Osteoblast (primary cell): ENCODE measurements around the gene TSSC4. TPM values are rescaled to one million over a fixed set of nuclear protein-coding genes. Genes with fewer than 3 reads are reported as not detected.

Experiments
- DNase-seq: peaks from one replicate; pipeline ENCODE4 v3.0.0; 2011; ENCODE audit warnings: low spot score, mixed read lengths; ENCODE audit not compliant: insufficient read length; ENCODE audit errors: missing footprints
- H2AFZ ChIP-seq: 2 replicates; pipeline ENCODE4 v1.6.0; 2011; ENCODE audit warnings: mild to moderate bottlenecking, low read length
- H3K27ac ChIP-seq: 2 replicates; pipeline ENCODE4 v1.5.1; 2011; ENCODE audit warnings: mild to moderate bottlenecking, low read depth, low read length, moderate library complexity
- H3K27me3 ChIP-seq: 2 replicates; pipeline ENCODE4 v1.6.0; 2012; ENCODE audit warnings: mild to moderate bottlenecking, control low read depth, inconsistent platforms, low read length, moderate library complexity; ENCODE audit not compliant: insufficient read depth
- H3K36me3 ChIP-seq: 2 replicates; pipeline ENCODE4 v1.5.1; 2011; ENCODE audit warnings: mild to moderate bottlenecking, low read length, control low read depth, moderate library complexity; ENCODE audit not compliant: insufficient read depth
- H3K4me1 ChIP-seq: 2 replicates; pipeline ENCODE4 v1.5.1; 2011; ENCODE audit warnings: mild to moderate bottlenecking, low read length, control low read depth, moderate library complexity; ENCODE audit not compliant: insufficient read depth
- H3K4me2 ChIP-seq: 2 replicates; pipeline ENCODE4 v1.6.0; 2011; ENCODE audit warnings: mild to moderate bottlenecking, low read length; ENCODE audit not compliant: insufficient read depth
- H3K4me3 ChIP-seq: fragments of 200-600 bp; sonication (generic); 3 replicates; pipeline ENCODE4 v1.5.1; 2012; ENCODE audit warnings: mild to moderate bottlenecking, low read length, inconsistent platforms; ENCODE audit not compliant: insufficient read depth
- H3K79me2 ChIP-seq: 2 replicates; pipeline ENCODE4 v1.6.0; 2012; ENCODE audit warnings: mild to moderate bottlenecking, low read length, control low read depth, inconsistent platforms; ENCODE audit not compliant: insufficient read depth
- H3K9me3 ChIP-seq: 2 replicates; pipeline ENCODE4 v1.5.1; 2011; ENCODE audit warnings: low read depth, low read length, control low read depth
- H4K20me1 ChIP-seq: 2 replicates; pipeline ENCODE4 v1.6.0; 2012; ENCODE audit warnings: mild to moderate bottlenecking, low read length, control low read depth; ENCODE audit not compliant: insufficient read depth
- CTCF ChIP-seq: IDR thresholded peaks from 2 replicates; pipeline ENCODE4 v1.5.1; 2011; ENCODE audit warnings: mild to moderate bottlenecking, low read depth, low read length, moderate library complexity; ENCODE audit errors: extremely low read depth
- total RNA-seq: library from RNA; depleted of rRNA; stranded (reverse); fragments of >200 nt; gene quantifications from 2 replicates; pipeline ENCODE4 v1.2.3, GENCODE V29; 2012

Gene TSSC4
- total RNA-seq, 1 donor: 46.7 TPM

DNA sequence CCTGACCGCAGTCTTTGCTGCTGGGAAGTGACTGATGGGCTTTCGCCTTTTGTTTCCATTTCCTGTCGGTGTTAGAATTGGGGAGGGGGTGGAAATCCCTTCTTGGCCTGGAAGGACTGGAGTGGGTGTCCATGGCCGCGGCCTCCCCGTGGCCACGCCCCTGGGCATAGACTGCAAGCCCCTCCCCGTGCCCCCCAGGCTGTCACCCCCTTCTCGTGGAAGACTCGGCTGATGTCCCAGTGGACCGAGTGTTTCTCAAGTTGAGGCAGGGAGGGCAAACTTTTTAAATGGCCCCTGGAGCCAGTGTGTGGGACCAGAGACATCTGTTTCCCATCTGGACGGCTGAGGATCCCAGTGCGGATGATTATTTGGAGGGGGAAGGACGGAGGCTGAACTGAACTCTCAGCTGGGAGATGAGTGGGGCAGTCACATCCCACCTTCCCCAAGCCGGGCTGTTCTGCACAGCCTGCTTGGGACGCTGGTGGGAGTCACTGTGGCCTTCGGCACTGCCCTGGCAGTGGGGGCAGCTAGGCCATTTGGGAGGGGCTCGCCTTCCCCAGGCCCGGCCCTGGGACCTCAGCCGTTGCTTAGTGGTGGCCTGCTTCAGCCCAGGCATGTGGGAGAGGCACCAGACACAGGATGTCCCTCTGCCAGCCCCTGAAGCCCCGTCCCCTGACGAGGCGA lies 21.9 kb upstream of the TSSC4 start:
- Histone ChIP-seq H3K4me3 (peak overlapping the region; percentile 93), H3K36me3 (peaks cover 3% of the 10 kb centered on the region), H3K27me3 (no peaks in the 10 kb centered on the region), H2AFZ (no peak overlapping the region), H3K79me2 (peaks cover 62% of the 10 kb centered on the region), H3K4me2 (peak overlapping the region; percentile 89), H3K27ac (peak overlapping the region; percentile 77), H3K9me3 (no peaks in the 10 kb centered on the region), H4K20me1 (peaks cover 61% of the 10 kb centered on the region), H3K4me1 (peaks cover 19% of the 10 kb centered on the region)
- DNase-seq: peak; percentile 96
- TF ChIP-seq CTCF: no peak

- peaks cover 3% of the 10 kb centered on the region for H3K36me3 ChIP-seq
- peaks cover 69% of the 10 kb centered on the region for H3K79me2 ChIP-seq
- peaks cover 19% of the 10 kb centered on the region for H3K4me1 ChIP-seq
- H3K4me2 ChIP-seq: peak overlapping the region; percentile 72
- H3K27me3 ChIP-seq: no peaks in the 10 kb centered on the region
- DNase-seq: no peak
- H3K4me3 ChIP-seq: peak overlapping the region; percentile 52
- peak overlapping the region; percentile 66 for H3K27ac ChIP-seq
- H4K20me1 ChIP-seq: peaks cover 66% of the 10 kb centered on the region
- TF ChIP-seq CTCF: no peak
- no peaks in the 10 kb centered on the region for H3K9me3 ChIP-seq
- H2AFZ ChIP-seq: no peak overlapping the region
These were observed 20.9 kb upstream of the TSSC4 start for GRCh38 chr11:2379466-2380174.

DNA sequence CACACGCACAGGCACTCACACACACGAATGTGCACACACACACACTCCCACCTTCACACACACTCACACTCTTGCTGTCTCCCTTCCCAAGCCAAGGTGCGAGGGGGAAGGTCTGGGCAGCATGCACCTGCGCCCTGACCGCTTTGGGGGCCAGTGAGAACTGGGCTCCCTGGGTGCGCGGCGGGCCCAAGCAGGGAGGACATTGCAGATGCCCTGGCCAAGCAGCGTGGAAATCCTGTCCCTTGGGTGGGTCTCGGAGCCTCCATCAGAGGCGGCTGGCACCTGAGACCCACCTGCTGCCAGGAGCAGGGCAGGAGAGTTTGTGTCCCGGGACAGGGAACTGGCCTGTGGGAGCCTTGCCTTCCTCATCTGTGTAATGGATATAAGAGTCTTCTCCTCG lies 20.2 kb upstream of the TSSC4 start:
- H3K36me3 ChIP-seq: peaks cover 3% of the 10 kb centered on the region
- H3K79me2 ChIP-seq: peaks cover 76% of the 10 kb centered on the region
- H4K20me1 ChIP-seq: peaks cover 74% of the 10 kb centered on the region
- H3K4me3 ChIP-seq: peak overlapping the region; percentile 40
- no peak for DNase-seq
- H3K27me3 ChIP-seq: no peaks in the 10 kb centered on the region
- H3K4me2 ChIP-seq: peak overlapping the region; percentile 72
- H3K27ac ChIP-seq: peak overlapping the region; percentile 66
- no peaks in the 10 kb centered on the region for H3K9me3 ChIP-seq
- no peak overlapping the region for H2AFZ ChIP-seq
- peaks cover 19% of the 10 kb centered on the region for H3K4me1 ChIP-seq
- TF ChIP-seq CTCF: no peak

- H4K20me1 ChIP-seq: peaks cover 79% of the 10 kb centered on the region
- peaks cover 3% of the 10 kb centered on the region for H3K36me3 ChIP-seq
- H3K4me3 ChIP-seq: peak overlapping the region; percentile 40
- peak; percentile 93 for DNase-seq
- H3K27ac ChIP-seq: peak overlapping the region; percentile 53
- no peak overlapping the region for H2AFZ ChIP-seq
- peaks cover 81% of the 10 kb centered on the region for H3K79me2 ChIP-seq
- no peak for TF ChIP-seq CTCF
- H3K4me1 ChIP-seq: peaks cover 19% of the 10 kb centered on the region
- H3K27me3 ChIP-seq: no peaks in the 10 kb centered on the region
- H3K9me3 ChIP-seq: no peaks in the 10 kb centered on the region
- peak overlapping the region; percentile 72 for H3K4me2 ChIP-seq
These were observed 19.7 kb upstream of the TSSC4 start for GRCh38 chr11:2380807-2381350.
